Measurements from ENCODE around the gene PTPN11.

GRCh38 chr12:112524269-112524668 is 105.5 kb downstream of the PTPN11 start:
- TF ChIP-seq CTCF (IDR thresholded peaks at IDR 0.05) (no peak), POLR2A (IDR thresholded peaks at IDR 0.05) (no peak)
